DMS53 treated with DMSO at 0.1 percent for 48 hours (cell line): ENCODE data around the gene TTLL6.
"Not testable (repeated sequence)": the region's sequence is repeated elsewhere in the genome, so short reads cannot be mapped to it uniquely, and the experiment has no call there.

Source experiments
- DNase-seq: peaks from one replicate; lab custom pipeline; 2025; ENCODE audit not compliant: unreplicated experiment; lab: John Stamatoyannopoulos, UW

The TTLL6 gene

DNA sequence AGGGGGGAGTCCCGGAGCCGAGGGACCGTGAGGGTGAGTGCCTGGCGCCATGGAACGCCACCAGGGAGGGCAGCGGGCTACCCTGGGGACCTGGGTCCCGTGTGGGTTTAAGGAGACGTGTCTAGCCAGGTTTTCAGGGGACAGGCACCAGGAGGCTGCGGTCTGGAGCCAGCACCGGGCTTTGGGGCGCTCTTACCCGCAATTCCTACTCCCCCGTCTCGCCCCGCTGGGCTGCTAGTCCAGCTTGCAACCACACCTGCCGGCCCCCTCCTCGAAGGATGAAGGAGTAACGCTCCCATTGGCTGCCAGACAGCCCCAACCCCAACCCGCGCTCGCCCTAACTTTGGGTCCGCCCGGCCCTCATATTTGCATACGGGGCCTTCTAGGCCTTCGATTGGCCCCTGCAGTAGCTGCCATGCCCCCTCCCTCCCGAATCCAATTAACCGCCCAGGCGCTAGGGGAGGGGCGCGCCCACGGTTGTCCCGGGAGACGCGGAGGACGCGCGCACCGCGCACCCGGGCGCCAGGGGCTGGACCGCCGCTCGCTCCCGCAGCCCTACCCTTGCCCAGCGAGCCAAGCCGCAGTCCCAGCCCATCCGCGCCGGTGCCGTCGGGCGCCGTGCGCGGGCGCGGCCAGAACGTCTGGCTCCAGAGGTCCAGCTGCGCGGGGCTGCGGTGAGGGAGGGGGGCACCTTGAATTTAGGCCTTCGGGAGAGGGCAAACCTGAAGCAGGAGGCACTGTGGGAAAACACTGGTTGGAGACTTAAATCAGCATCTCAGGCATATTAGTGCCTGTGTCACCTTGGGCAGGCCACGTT, at the start of gene TTLL6:
TTLL6 (minus strand) TSS at position 456 of the 817 bp plus-strand sequence; CDS start at position 299, 157 bp downstream.
- DNase-seq = peak; percentile 86

GRCh38 chr17:48860456-48860855, 43.4 kb upstream of the TTLL6 start:
- DNase-seq = no peak

DNA sequence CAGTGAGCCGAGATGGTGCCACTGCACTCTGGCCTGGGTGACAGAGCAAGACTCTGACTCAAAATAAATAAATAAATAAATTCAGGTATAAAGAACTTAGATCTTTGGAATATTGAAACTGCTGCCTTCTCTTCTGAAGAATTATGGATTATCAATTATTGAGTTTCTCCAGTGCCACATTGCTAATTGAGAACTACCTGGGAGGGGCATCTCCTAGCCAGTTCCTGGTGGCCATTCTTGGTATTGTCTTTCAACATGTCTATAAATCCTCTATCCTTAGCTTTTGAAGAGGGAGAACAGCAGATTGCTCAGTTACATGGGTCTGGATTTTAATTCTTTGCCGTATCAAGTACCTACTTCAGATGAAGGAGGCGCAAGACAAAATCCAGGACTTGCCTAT, 43.0 kb upstream of the TTLL6 start:
- no peak for DNase-seq

DNA sequence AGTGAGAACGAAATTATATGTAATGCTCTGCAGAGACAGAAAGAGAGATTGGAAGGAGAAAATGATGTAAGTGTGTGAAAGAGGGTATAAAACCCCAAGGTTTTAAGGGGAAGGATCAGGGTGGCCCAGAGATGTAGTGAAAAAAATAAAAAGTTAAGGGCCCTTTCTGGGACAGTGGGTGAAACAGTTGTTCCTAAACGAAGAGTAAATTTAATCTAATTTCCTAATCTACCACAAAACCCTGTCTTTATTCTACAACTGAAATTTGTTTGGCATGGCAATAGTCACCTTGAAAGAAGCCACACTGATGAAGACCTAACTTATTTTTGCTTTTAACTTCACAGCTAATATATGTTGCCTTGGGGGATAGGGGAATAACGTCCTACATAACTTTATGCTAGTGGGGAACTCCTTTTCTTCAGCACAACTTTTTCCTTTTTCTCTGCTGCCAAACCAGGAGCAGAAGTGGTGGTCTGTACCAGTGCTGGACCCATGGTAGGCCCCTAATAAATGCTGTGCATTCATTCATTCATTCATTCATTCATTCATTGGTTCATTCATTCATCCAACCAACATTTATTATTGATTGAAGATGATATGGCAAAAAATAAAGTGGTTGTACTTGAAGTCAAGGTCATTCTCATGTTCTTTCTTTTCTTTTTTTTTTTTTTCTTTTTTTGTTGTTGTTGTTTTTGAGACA, 39.2 kb upstream of the TTLL6 start:
- DNase-seq = no peak

GRCh38 chr17:48854774-48855476, 37.9 kb upstream of the TTLL6 start:
- DNase-seq = no peak

DNA sequence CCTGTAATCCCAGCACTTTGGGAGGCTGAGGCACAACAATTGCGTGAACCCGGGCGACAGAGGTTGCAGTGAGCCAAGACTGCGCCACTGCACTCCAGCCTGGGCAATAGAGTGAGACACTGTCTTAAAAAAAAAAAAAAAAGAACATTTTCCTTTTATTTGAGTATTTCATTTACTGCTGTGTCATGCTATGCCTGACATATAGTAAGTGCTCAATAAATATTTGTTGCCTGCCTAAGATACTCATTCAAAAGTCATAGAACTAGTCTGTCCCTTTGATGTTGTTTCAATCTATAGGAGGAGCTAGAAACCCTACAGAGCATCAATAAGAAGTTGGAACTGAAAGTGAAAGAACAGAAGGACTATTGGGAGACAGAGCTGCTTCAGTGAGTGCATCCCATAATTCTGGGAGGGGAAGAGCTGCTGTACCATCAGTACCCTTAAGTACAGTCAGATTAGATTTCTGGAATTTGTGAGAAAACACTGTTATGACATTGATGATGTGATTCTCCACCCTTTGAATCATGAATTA, 33.8 kb upstream of the TTLL6 start:
- no peak for DNase-seq

GRCh38 chr17:48843187-48843900, 26.3 kb upstream of the TTLL6 start:
- DNase-seq = no peak

- no peak for DNase-seq
Observed at GRCh38 chr17:48842746-48843145, 25.7 kb upstream of the TTLL6 start.

- DNase-seq = no peak
Observed at GRCh38 chr17:48841395-48841831, 24.4 kb upstream of the TTLL6 start.

- DNase-seq = no peak
Observed at GRCh38 chr17:48840441-48840840, 23.4 kb upstream of the TTLL6 start.

DNA sequence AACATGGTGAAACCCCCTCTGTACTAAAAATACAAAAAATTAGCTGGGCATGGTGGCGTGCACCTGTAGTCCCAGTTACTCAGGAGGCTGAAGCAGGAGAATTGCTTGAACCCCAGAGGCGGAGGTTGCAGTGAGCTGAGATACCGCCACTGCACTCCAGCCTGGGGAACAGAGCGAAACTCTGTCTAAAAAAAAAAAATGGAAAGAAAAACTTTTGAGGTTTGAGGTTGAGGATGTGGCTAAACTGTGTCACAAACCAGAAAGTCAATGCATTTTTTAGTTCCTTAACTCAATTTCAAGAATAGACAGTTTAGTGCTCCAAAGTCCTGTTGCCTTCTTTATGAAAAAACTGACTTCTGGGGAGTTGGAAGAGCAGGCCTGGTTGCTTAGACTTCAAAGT, 20.4 kb upstream of the TTLL6 start:
- DNase-seq = not testable (repeated sequence)

DNA sequence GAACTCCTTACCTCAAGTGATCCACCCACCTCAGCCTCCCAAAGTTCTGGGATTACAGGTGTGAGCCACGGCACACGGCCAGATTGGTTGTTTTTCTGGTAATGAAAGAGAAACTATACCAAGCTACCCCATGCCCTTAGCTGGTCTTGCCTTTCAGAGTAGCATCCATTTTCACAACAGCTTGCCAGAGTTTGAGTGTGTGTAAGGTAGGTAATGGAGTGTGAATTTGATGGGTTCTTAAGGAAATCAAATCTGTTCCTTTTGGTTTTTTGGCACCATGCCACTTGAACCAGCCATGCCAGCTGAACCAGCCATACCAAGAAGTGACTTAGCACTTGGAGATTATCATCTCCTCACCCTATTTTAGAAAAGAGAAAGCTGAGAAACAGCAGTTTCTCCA, 18.9 kb upstream of the TTLL6 start:
- no peak for DNase-seq

DNA sequence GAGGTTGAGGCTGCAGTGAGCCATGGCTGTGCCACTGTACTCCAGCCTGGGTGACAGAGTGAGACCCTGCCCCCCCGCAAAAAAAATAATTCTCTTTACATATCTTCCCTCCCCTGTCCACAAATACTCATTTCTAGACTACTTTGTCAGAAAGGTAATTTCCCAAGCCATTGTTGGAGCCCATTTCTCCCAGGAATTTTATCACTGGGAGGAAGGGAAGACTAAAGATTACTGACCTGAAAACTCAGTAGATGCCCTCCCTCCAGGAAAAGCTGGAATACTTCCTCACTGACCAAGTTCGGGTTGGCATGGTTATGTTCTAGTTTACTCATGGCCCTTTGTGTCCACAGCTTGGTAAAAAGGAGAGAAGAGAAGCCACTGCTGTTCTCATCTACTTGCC, 17.9 kb upstream of the TTLL6 start:
- no peak for DNase-seq

- no peak for DNase-seq
Observed at GRCh38 chr17:48831549-48831883, 14.5 kb upstream of the TTLL6 start.

- peak; percentile 88 for DNase-seq
Observed at GRCh38 chr17:48830840-48831548, 14.0 kb upstream of the TTLL6 start, which contains the start of gene CALCOCO2. CALCOCO2 (plus strand) TSS chr17:48831035; CDS start chr17:48841708, 10,673 bp downstream.

GRCh38 chr17:48825446-48826381, 8.7 kb upstream of the TTLL6 start:
- DNase-seq = no peak

- not testable (repeated sequence) for DNase-seq
Observed at GRCh38 chr17:48820936-48821335, 3.9 kb upstream of the TTLL6 start.

- no peak for DNase-seq
Observed at GRCh38 chr17:48819466-48819865, 2.4 kb upstream of the TTLL6 start.

DNA sequence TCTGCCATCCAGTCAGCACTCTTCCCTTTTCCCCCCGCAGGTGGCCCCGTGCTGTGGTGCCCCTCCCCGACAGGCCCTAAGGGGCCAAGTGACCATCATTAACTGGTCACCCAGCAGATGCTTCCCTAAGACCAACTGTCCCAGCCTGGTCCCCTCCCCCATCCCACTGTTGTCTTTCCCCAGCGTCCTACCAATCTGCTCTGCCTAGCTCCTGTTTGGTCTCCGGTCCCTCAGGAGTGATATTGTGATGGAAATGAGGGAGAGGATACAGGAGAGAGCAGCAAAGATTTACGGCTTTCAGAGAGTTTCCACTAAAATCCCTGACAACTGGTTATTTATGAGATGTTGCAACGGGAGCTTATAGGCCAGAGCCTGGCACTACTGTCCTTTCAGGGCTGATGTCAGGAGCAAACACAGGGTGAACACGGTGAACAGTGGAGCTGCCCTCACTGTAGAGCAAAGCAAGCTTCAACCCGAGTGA, 1.4 kb upstream of the TTLL6 start:
- no peak for DNase-seq
